GM20000 (cell line): ENCODE data around the gene JARID2.

Experiments
- DNase-seq: peaks from one replicate; pipeline ENCODE4 v3.0.0; 2012; ENCODE audit warnings: low spot score
- CTCF ChIP-seq: IDR thresholded peaks from 2 replicates; pipeline ENCODE4 v1.5.1; 2012; ENCODE audit warnings: mild to moderate bottlenecking, control low read depth; ENCODE audit errors: extremely low read depth, missing control alignments

JARID2 gene

DNA sequence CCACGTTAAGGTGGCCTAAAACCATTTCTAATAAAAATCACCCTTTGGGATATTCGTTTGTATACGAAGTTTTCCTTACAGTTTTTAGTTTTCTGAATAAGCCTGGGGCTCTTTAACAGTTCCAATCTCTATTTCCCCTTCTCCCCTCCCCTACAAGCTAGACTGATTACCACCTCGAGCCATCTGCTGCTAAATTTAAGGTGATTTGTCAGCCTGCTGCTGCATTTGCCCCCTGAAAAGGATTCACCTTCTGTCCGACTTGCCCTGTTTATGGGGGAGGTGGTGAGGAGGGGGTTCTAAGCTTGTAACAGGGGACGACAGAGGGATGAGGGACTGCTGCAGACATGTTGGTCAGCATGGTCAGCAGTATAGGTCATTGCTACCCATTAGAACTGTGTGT is 146.3 kb downstream of the JARID2 start:
- TF ChIP-seq CTCF, result no peak
- DNase-seq, result no peak

GRCh38 chr6:15393605-15394004 is 147.7 kb downstream of the JARID2 start:
- DNase-seq, result no peak
- no peak for TF ChIP-seq CTCF

DNA sequence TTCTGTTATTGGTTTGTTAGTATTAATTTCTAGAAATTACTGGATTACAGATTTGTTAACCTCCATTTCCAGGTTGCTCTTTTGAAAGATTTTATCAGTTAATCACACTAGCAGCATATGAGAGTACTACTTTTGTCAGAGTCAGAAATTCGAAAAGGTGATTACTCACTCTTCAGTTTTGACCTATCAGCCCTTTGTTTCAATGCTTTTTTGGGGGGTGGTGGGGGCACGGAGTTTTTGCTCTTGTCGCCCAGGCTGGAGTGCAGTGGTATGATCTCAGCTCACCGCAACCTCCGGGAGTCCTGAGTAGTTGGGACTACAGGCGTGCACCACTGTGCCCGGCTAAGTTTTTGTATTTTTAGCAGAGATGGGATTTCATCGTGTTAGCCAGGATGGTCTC is 149.2 kb downstream of the JARID2 start:
- no peak for DNase-seq
- no peak for TF ChIP-seq CTCF

- no peak for TF ChIP-seq CTCF
- no peak for DNase-seq
Observed at GRCh38 chr6:15396808-15397207, 150.9 kb downstream of the JARID2 start.

DNA sequence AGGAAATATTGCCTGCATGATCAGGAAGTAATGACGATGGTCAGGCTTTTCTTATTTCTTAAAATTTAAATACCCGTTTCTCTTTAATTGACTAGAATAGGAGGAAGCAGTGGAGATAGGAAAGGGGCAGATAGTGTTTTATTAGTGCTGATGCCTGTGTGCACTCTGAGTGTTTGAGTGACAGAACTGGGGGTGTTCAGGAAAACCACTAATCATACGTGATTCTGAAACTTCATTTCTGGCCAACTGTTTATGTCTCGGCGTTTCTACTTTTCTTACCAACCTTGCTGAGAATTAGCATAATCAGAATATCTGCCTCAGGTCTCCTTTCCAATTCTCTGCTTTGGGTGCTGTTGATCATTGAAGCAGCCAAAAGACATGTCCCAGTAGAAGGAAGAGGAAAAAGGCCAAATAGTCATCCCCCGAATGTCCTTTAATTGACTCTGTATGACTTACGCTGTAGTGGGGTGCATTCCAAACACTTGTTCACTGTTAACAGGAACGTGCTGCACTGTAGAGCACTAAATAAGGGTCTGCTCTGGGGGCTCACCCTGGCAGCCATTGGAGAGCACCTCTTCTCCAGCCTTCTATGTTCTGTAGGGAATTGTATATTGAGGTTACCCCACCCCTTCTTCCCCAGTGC is 152.9 kb downstream of the JARID2 start:
- DNase-seq, result peak; percentile 66

DNA sequence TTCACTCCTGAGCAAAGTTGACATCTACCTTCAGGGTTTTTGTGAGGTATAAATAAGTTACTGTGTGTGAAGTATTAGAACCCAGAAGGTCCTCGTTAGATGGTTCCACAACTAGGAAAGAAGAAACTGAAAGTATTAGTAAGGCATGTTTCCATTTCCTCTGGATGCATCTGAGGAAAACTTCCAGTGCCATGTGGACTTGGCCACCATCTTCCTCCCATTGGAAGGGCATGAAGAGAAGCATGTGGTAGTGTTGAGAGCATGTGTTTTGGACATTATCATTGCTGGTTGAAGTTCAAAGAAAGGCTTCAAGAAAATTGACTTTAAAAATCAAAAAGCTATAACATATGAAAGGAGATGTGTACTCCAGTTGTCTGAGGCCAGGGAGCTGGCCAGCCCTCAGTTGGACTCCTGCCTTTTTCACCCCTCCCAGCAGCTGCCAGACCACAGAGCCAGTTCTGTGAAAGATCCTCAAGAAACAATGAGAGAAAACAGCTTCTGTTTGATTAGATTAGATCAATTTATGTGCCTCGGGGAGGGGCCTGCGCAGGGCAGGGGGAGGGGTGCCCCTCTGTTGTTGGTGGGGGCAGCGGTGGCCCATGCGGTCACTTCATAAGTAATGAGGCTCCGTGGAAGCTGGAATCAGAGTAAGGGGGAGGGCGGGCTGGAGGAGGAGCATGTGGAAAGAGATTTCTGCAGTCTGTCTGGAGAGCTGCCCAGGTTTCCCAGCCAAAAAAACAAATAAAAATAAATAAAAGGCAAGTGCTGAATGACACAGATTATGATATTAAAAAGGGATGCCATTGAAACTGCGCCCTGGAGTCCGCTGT is 154.0 kb downstream of the JARID2 start:
- no peak for TF ChIP-seq CTCF
- DNase-seq, result no peak

More for the DNA sequence above, 152.9 kb downstream of the JARID2 start:
- TF ChIP-seq CTCF, result no peak

DNA sequence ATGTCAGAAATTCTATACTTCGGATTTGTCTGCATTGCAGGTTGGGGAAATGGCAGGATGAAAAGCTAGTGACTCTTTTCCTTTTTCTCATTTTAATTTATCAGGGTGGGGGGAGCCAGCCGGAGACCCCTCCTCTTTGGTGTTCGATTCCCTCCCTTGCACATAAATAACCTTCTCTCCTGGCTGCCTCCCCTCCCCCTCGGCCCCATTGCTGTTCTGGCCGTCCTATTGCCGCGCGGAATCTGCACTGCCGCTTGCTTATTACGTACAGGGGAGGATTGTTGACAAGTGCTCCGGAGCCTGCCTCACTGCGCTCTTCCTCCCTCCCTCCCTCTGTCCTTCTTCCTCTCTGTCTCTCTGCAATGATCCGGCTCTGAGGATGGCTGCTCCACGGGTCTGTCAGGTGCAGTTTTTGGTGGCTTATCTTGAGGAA is 154.7 kb downstream of the JARID2 start:
- TF ChIP-seq CTCF, result no peak
- no peak for DNase-seq
